ENCODE data around the gene ATXN1.

- no peak for TF ChIP-seq EZH2 (IDR thresholded peaks at IDR 0.05; ENCODE audit: insufficient read depth, poor library complexity, severe bottlenecking)
- no peak for TF ChIP-seq EZH2phosphoT487 (IDR thresholded peaks at IDR 0.05; ENCODE audit: insufficient read depth, low read depth)
These were observed 42.9 kb downstream of the ATXN1 start for GRCh38 chr6:16718356-16718755.

All from GM23248 (cell line).